Glomerular endothelial cell (primary cell): ENCODE measurements around the gene TOP3B. TPM values are rescaled to one million over a fixed set of nuclear protein-coding genes. Genes with fewer than 3 reads are reported as not detected.
"Not testable (repeated sequence)": the region's sequence is repeated elsewhere in the genome, so short reads cannot be mapped to it uniquely, and the experiment has no call there.

Experiments
- DNase-seq: peaks from one replicate; pipeline ENCODE4 v3.0.0-alpha.2; 2011; ENCODE audit warnings: low read depth, low spot score; ENCODE audit errors: extremely low read depth
- total RNA-seq: library from RNA; depleted of rRNA; stranded (reverse); fragments of >200 nt; gene quantifications from 2 replicates; pipeline ENCODE4 v1.2.3, GENCODE V29; 2015

The TOP3B gene
- total RNA-seq, 1 donor from 2014 or later = 63.0 TPM

GRCh38 chr22:21910367-21910766 is 72.2 kb downstream of the TOP3B start:
- not testable (repeated sequence) for DNase-seq

- no peak for DNase-seq
These were observed 72.7 kb downstream of the TOP3B start for GRCh38 chr22:21909871-21910270.

GRCh38 chr22:21907638-21908522 is 74.7 kb downstream of the TOP3B start:
- DNase-seq = no peak

Other genes with a start within 250 kb of the TOP3B start
- 5.0 and 8.7 TPM in 2 replicates for gene YPEL1, start 247.0 kb downstream of the TOP3B start, total RNA-seq
- 71.1 and 81.8 TPM in 2 replicates for gene MAPK1, start 115.1 kb downstream of the TOP3B start, total RNA-seq
- gene PPM1F, start 29.9 kb downstream of the TOP3B start, total RNA-seq = 202 and 208 TPM in 2 replicates